NCI-H1436 treated with DMSO at 0.1 percent for 48 hours (cell line): ENCODE results near the gene ARHGDIB.

Source experiments
- DNase-seq: peaks from one replicate; lab custom pipeline; 2025; lab: John Stamatoyannopoulos, UW

Gene ARHGDIB

DNA sequence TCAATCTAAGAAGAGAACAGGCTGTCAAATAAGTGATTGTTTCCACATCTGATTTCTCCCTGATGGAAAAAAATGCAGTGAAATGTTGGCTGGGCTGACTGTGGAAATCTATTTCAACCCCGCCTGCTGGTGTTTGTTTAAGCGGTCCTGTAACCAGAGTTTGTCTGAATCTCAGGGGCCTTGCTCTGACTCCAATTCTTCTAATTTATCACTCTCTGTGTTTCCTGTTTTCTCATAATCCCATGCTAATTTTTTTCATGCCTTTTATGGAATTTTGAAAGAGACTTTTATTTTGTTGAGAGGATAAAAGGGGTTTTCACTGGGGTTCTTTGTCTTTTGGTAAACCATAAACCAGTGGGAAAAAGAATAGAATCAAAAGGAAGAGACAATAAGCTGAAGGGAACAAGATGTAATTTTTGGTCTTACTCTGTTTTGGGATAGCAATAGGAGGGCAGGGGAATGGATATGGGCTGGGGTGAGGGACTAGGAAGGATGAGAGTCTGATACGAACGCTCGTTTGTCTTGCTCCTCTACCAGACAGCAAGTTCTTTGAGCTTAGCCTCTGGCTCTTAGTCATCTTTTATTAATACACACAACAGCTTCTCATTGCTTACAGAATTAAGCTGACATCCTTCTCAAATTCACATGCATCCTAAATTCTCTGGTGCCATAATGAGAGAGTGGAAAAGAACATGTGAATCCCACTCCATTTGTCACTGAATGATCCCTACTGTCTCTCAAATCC, 67.7 kb downstream of the ARHGDIB start:
- no peak for DNase-seq

GRCh38 chr12:14892726-14893505, 68.5 kb downstream of the ARHGDIB start:
- DNase-seq = no peak
